Activated CD8-positive, alpha-beta memory T cell treated with anti-CD3 and anti-CD28 coated beads for 36 hours (primary cell): ENCODE data around the gene LYPD5. TPM values are rescaled to one million over a fixed set of nuclear protein-coding genes. Genes with fewer than 3 reads are reported as not detected.

Experiments
- CTCF ChIA-PET: fragments of 350-600 bp; sonication (Branson Sonifier 250); formaldehyde crosslinking; loops from one replicate; lab custom pipeline; 2021; ENCODE audit warnings: antibody characterized with exemption; lab: Charles Lee
- POLR2A ChIA-PET: fragments of 350-600 bp; sonication (Branson Sonifier 250); formaldehyde crosslinking; loops from one replicate; lab custom pipeline; 2021; ENCODE audit warnings: antibody characterized with exemption; lab: Charles Lee
- total RNA-seq, 2 experiments: library from RNA; stranded (reverse); gene quantifications; one replicate each; pipeline ENCODE4 v1.2.3, GENCODE V29; 2021

Gene LYPD5
- total RNA-seq, 2 experiments from 2014 or later = 0.32 to 0.73 TPM

GRCh38 chr19:43748685-43749084 lies 53.6 kb downstream of the LYPD5 start:
- POLR2A ChIA-PET = no interaction called here
- CTCF ChIA-PET = interaction anchor here (4.6 kb wide), 1 partner anchor 18 kb away, joined by 46 read pairs; no protein-coding TSS in a partner anchor

- ChIA-PET CTCF (interaction anchor here (4.6 kb wide), 1 partner anchor 18 kb away, joined by 46 read pairs; no protein-coding TSS in a partner anchor), POLR2A (no interaction called here)
These were observed 54.0 kb downstream of the LYPD5 start for GRCh38 chr19:43748205-43748594.

- ChIA-PET POLR2A (no interaction called here), CTCF (interaction anchor here (1.0 to 4.6 kb wide), 5 partner anchors 9 to 37 kb away, joined by 3 to 46 read pairs (median 15); no protein-coding TSS in a partner anchor)
These were observed 54.6 kb downstream of the LYPD5 start for GRCh38 chr19:43747557-43748204.

Other genes with a start within 250 kb of the LYPD5 start
- gene XRCC1, start 226.9 kb downstream of the LYPD5 start, total RNA-seq = 10 to 100 TPM; 33.1 to 39.5 TPM
- gene PINLYP, start 226.6 kb downstream of the LYPD5 start, total RNA-seq = 10 to 100 TPM; 14.9 to 15.1 TPM
- gene IRGQ, start 206.3 kb downstream of the LYPD5 start, total RNA-seq = 10 to 100 TPM; 27.7 to 28.1 TPM
- gene ZNF576, start 205.9 kb downstream of the LYPD5 start, total RNA-seq = 10 to 100 TPM; 21.0 TPM
- gene SRRM5, start 190.4 kb downstream of the LYPD5 start, total RNA-seq = under 1 TPM; 0.08 to 0.40 TPM
- 10 to 100 TPM; 19.8 to 20.1 TPM for gene ZNF428, start 182.8 kb downstream of the LYPD5 start, total RNA-seq
- under 1 TPM; 0.17 to 0.48 TPM for gene CADM4, start 162.6 kb downstream of the LYPD5 start, total RNA-seq
- 1 to 10 TPM; 6.3 to 6.6 TPM for gene PLAUR, start 132.3 kb downstream of the LYPD5 start, total RNA-seq
- gene IRGC, start 86.4 kb downstream of the LYPD5 start, total RNA-seq = not detected
- gene SMG9, start 47.5 kb downstream of the LYPD5 start, total RNA-seq = 10 to 100 TPM; 77.6 to 80.4 TPM
- gene KCNN4, start 21.5 kb downstream of the LYPD5 start, total RNA-seq = 10 to 100 TPM; 83.8 to 89.2 TPM
- gene ZNF283, start 24.9 kb upstream of the LYPD5 start, total RNA-seq = 1 to 10 TPM; 4.8 to 5.0 TPM
- 1 to 10 TPM; 1.2 to 1.5 TPM for gene ZNF404, start 81.5 kb upstream of the LYPD5 start, total RNA-seq
- 10 to 100 TPM in 1 of 2 experiments, 1 to 10 TPM in 1; 8.9 to 10.0 TPM for gene ZNF45, start 132.8 kb upstream of the LYPD5 start, total RNA-seq
- 1 to 10 TPM; 1.3 to 1.4 TPM for gene ZNF221, start 148.8 kb upstream of the LYPD5 start, total RNA-seq
- gene ZNF155, start 181.7 kb upstream of the LYPD5 start, total RNA-seq = 1 to 10 TPM; 4.3 to 4.8 TPM
- gene ZNF230, start 200.5 kb upstream of the LYPD5 start, total RNA-seq = 1 to 10 TPM; 2.3 to 3.6 TPM
- 1 to 10 TPM; 1.7 to 1.8 TPM for gene ZNF222, start 222.9 kb upstream of the LYPD5 start, total RNA-seq
- gene ZNF223, start 249.6 kb upstream of the LYPD5 start, total RNA-seq = 1 to 10 TPM in 1 of 2 experiments, under 1 TPM in 1; 0.57 to 1.3 TPM